Endothelial cell of hepatic sinusoid (primary cell): Measurements from ENCODE around the gene SH3RF1.

Experiments used
- in situ Hi-C: cut with HindIII; loops from 2 replicates; pipeline ENCODE4 v1.10.0; 2017; ENCODE audit warnings: low sequenced_read_pairs

SH3RF1 gene

GRCh38 chr4:169231647-169232262 is 39.0 kb downstream of the SH3RF1 start:
- in situ Hi-C loops, result no loop called here

GRCh38 chr4:169229571-169230028 is 41.2 kb downstream of the SH3RF1 start:
- in situ Hi-C loops, result no loop called here

GRCh38 chr4:169228076-169228475 is 42.7 kb downstream of the SH3RF1 start:
- in situ Hi-C loops, result no loop called here

- in situ Hi-C loops, result no loop called here
Observed at GRCh38 chr4:169226565-169226964, 44.2 kb downstream of the SH3RF1 start.

- in situ Hi-C loops, result no loop called here
Observed at GRCh38 chr4:169225812-169226211, 44.9 kb downstream of the SH3RF1 start.

GRCh38 chr4:169225058-169225751 is 45.6 kb downstream of the SH3RF1 start:
- in situ Hi-C loops, result no loop called here

GRCh38 chr4:169222761-169223160 is 48.0 kb downstream of the SH3RF1 start:
- in situ Hi-C loops, result no loop called here

GRCh38 chr4:169221662-169222061 is 49.1 kb downstream of the SH3RF1 start:
- in situ Hi-C loops, result no loop called here

- in situ Hi-C loops, result no loop called here
Observed at GRCh38 chr4:169220854-169221411, 49.8 kb downstream of the SH3RF1 start.

- in situ Hi-C loops, result no loop called here
Observed at GRCh38 chr4:169220447-169220846, 50.3 kb downstream of the SH3RF1 start.

- in situ Hi-C loops, result no loop called here
Observed at GRCh38 chr4:169219440-169219839, 51.3 kb downstream of the SH3RF1 start.

GRCh38 chr4:169215656-169216055 is 55.1 kb downstream of the SH3RF1 start:
- in situ Hi-C loops, result no loop called here

- in situ Hi-C loops, result no loop called here
Observed at GRCh38 chr4:169212981-169213380, 57.8 kb downstream of the SH3RF1 start.

GRCh38 chr4:169210504-169211118 is 60.1 kb downstream of the SH3RF1 start:
- in situ Hi-C loops, result no loop called here

- in situ Hi-C loops, result no loop called here
Observed at GRCh38 chr4:169209388-169209883, 61.3 kb downstream of the SH3RF1 start.

- in situ Hi-C loops, result no loop called here
Observed at GRCh38 chr4:169208516-169208915, 62.2 kb downstream of the SH3RF1 start.

- in situ Hi-C loops, result no loop called here
Observed at GRCh38 chr4:169208090-169208455, 62.7 kb downstream of the SH3RF1 start.

GRCh38 chr4:169207436-169208089 is 63.2 kb downstream of the SH3RF1 start:
- in situ Hi-C loops, result no loop called here

GRCh38 chr4:169205744-169206080 is 65.0 kb downstream of the SH3RF1 start:
- in situ Hi-C loops, result no loop called here

GRCh38 chr4:169205075-169205743 is 65.5 kb downstream of the SH3RF1 start:
- in situ Hi-C loops, result no loop called here

- in situ Hi-C loops, result loop anchor here (5.0 kb wide), 1 partner anchor 97 kb away; no protein-coding TSS in a partner anchor
Observed at GRCh38 chr4:169203891-169204290, 66.9 kb downstream of the SH3RF1 start.
